Calu3 (cell line): Measurements from ENCODE around the gene SLX9. TPM values are rescaled to one million over a fixed set of nuclear protein-coding genes. Genes with fewer than 3 reads are reported as not detected.

Experiments used
- BruUV-seq: library from RNA; stranded (reverse); fragments of 400-500 nt; replicated peaks from 2 replicates; lab custom pipeline; 2021; lab: Mats Ljungman, UMichigan
- CTCF ChIA-PET: fragments of 300-600 bp; sonication (Branson Sonifier 250); formaldehyde crosslinking; loops from one replicate; lab custom pipeline; 2022; ENCODE audit warnings: antibody characterized with exemption; lab: Charles Lee
- DNase-seq: peaks from one replicate; pipeline ENCODE4 v3.0.0; 2022
- H3K27ac Mint-ChIP-seq: one replicate; pipeline ENCODE4 v1.8.0; 2022; ENCODE audit warnings: mixed read lengths; ENCODE audit not compliant: unreplicated experiment
- H3K27me3 Mint-ChIP-seq: one replicate; pipeline ENCODE4 v1.8.0; 2022; ENCODE audit warnings: mixed read lengths; ENCODE audit not compliant: unreplicated experiment
- H3K36me3 Mint-ChIP-seq: one replicate; pipeline ENCODE4 v1.8.0; 2022; ENCODE audit warnings: mild to moderate bottlenecking, moderate library complexity, mixed read lengths; ENCODE audit not compliant: insufficient read depth, unreplicated experiment
- H3K4me1 Mint-ChIP-seq: one replicate; pipeline ENCODE4 v1.8.0; 2022; ENCODE audit warnings: mild to moderate bottlenecking, low read depth, mixed read lengths; ENCODE audit not compliant: unreplicated experiment
- H3K4me3 Mint-ChIP-seq: one replicate; pipeline ENCODE4 v1.8.0; 2022; ENCODE audit warnings: mild to moderate bottlenecking, low read depth, moderate library complexity, mixed read lengths; ENCODE audit not compliant: unreplicated experiment
- H3K9me3 Mint-ChIP-seq: one replicate; pipeline ENCODE4 v1.8.0; 2022; ENCODE audit warnings: low read depth, mixed read lengths; ENCODE audit not compliant: unreplicated experiment
- intact Hi-C: fragments of 100-400 bp; cut with micrococcal nuclease; formaldehyde crosslinking; loops from one replicate; pipeline ENCODE4 v1.10.0; 2022; ENCODE audit not compliant: unreplicated experiment
- total RNA-seq: library from RNA; stranded (reverse); gene quantifications from 2 replicates; pipeline ENCODE4 v1.2.3, GENCODE V29; 2022
- TF ChIP-seq, protein P1 (sequence below): fragments of 200-600 bp; IDR thresholded peaks from one replicate; pipeline ENCODE4 v1.8.0; 2022; ENCODE audit warnings: antibody characterized with exemption; ENCODE audit not compliant: unreplicated experiment

The SLX9 gene
- total RNA-seq, 1 experiment from 2014 or later, result 24.6 TPM

DNA sequence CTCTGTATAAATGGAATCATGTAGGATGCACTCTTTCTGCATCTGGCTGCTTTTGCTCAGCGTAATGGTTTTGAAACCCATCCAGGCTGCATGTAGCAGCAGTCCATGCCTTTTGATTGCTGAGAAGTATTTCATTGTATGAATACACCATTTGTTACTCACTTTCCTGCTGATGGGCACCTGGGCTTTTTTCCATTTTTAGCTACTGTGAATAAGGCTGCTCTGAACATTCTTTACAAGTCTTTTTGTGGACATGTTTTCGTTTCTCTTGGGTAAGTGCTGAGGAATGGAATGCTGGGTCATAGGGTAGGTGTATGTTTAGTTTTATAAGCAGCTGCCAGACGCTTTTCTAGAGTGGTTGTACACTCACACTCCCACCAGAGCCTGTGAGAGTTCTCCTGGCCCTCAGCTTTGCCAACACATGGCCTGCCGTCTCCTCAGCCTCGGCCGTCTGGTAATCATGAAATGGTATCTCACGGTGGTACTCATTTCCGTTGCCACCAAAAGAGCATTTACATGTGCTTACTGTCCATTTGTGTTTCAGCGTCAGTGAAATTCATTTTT is 22.7 kb downstream of the SLX9 start:
- CTCF ChIA-PET, result no interaction called here
- Mint-ChIP-seq H3K9me3 (no peaks in the 10 kb centered on the region), H3K27me3 (no peaks in the 10 kb centered on the region), H3K4me3 (no peak overlapping the region), H3K4me1 (no peaks in the 10 kb centered on the region), H3K36me3 (no peaks in the 10 kb centered on the region), H3K27ac (no peak overlapping the region)
- DNase-seq, result no peak
- no TSS peak for BruUV-seq
- intact Hi-C loops, result no loop called here
- TF ChIP-seq, protein P1, sequence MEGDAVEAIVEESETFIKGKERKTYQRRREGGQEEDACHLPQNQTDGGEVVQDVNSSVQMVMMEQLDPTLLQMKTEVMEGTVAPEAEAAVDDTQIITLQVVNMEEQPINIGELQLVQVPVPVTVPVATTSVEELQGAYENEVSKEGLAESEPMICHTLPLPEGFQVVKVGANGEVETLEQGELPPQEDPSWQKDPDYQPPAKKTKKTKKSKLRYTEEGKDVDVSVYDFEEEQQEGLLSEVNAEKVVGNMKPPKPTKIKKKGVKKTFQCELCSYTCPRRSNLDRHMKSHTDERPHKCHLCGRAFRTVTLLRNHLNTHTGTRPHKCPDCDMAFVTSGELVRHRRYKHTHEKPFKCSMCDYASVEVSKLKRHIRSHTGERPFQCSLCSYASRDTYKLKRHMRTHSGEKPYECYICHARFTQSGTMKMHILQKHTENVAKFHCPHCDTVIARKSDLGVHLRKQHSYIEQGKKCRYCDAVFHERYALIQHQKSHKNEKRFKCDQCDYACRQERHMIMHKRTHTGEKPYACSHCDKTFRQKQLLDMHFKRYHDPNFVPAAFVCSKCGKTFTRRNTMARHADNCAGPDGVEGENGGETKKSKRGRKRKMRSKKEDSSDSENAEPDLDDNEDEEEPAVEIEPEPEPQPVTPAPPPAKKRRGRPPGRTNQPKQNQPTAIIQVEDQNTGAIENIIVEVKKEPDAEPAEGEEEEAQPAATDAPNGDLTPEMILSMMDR, result no peak

DNA sequence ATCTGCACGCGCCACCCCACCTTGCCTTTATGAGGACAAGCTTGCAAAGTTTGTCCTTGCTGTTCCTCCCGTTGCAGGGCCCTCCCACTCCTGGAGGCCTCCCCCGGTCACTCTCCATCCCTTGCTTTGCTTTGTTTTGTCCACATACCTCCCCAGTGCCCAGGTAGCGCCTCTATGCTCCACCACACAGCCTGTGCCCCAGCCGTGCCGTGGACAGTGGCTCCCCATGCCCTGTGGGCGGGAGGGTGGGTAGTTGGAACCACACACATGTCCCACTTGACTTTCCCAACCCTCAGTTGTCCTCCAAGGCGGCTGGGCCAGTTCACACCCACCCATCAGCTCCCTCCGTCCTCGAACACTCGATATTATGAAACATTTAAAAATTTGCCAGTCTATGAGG is 24.6 kb downstream of the SLX9 start:
- intact Hi-C loops, result no loop called here
- H3K27ac Mint-ChIP-seq, result no peak overlapping the region
- BruUV-seq, result no TSS peak
- peaks cover 6% of the 10 kb centered on the region for H3K36me3 Mint-ChIP-seq
- TF ChIP-seq, protein P1, result no peak
- H3K9me3 Mint-ChIP-seq, result no peaks in the 10 kb centered on the region
- no peaks in the 10 kb centered on the region for H3K27me3 Mint-ChIP-seq
- CTCF ChIA-PET, result interaction anchor here (1.4 kb wide), 1 partner anchor 174 kb away, joined by 3 read pairs; no protein-coding TSS in a partner anchor
- no peak for DNase-seq
- no peak overlapping the region for H3K4me3 Mint-ChIP-seq
- no peaks in the 10 kb centered on the region for H3K4me1 Mint-ChIP-seq

DNA sequence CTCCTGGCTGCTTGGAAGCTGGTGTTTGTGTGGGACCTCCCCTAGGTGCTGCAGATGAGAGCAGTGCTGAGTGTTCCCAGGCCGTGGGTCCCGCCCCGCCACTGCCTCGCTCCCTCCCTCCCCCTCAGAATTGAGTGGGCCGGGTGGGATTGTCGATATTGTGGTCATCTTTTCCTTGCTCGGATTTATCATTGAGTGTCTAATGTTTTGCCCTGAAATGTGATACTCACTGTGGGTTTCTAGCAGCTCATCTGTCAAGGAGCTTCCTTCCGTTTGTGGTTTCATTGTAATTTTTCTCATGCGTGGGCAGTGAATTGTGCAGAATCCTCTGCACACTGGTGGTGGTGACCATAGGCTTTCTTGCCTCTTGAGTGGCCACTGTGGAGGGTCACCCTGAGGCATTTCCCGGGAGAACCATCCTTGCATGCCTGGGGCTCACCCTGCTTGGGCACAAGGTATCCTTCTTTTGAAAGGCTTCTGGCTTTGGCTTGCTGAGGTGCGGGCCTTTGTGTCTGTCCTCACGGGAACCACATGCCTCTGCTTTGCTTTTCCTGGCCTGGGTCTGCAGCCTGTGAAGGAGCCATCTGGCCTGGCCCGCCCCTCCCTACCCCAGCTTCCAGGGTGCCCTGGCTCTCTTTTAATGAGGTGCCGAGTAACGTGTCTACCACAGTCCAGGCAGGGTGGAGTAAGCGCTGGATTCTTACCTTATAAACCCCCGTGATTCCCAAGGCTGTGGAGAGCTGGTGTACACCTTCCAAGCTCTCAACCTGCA is 25.6 kb downstream of the SLX9 start:
- Mint-ChIP-seq H3K27me3 (no peaks in the 10 kb centered on the region), H3K9me3 (no peaks in the 10 kb centered on the region), H3K4me1 (no peaks in the 10 kb centered on the region), H3K27ac (no peak overlapping the region), H3K4me3 (no peak overlapping the region), H3K36me3 (peaks cover 6% of the 10 kb centered on the region)
- CTCF ChIA-PET, result interaction anchor here (1.4 kb wide), 1 partner anchor 173 kb away, joined by 3 read pairs; no protein-coding TSS in a partner anchor
- no TSS peak for BruUV-seq
- no peak for DNase-seq
- intact Hi-C loops, result no loop called here
- TF ChIP-seq, protein P1, result no peak

DNA sequence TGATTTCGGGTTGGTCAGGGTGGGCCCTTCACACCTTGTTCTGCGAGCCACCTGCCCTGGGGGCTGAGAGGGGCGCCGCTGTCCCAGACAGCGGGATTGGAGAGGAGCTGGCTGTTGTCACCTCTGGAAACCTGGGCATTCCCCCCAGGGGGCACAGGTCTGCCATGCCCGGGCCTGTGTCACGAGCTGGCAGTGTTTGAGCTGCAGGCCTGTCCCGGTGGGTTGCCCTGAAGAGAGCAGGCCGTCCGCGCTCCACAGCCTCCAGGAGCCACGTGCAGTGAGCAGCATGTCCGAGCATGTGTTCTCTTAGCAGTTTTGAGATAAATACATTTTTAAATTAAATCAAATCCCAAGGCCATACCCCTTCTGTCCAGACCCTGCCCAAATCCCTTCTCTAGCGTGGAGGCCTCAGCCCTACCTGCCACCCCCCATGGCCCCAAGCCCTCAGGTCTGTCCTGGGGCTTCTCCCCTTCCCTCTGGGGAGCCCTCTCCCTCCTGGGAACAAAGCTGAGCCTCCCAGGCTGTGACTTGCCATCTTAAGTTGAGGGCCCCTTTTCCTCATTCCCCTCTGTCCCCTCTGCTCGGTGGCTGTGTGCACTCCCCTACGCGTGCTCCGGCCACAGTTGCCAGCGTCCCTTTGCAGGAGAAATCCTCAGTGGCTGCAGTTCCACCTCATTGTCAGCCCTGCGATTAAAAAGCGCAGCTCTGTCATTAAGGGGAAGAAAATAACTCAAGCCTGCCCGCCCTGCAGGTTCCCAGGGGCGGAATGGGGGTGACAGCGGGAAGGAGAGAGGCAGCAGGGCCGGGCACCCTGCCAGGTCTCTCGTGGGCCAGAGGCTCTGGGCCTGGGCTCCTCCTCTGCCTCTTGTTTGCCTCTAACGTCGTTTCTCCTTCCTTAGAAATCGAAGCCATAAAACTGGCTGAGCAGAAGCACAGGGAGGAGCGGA is 26.6 kb downstream of the SLX9 start:
- intact Hi-C loops, result no loop called here
- Mint-ChIP-seq H3K27ac (no peak overlapping the region), H3K9me3 (no peaks in the 10 kb centered on the region), H3K4me3 (no peak overlapping the region), H3K4me1 (no peaks in the 10 kb centered on the region), H3K36me3 (peaks cover 6% of the 10 kb centered on the region), H3K27me3 (no peaks in the 10 kb centered on the region)
- BruUV-seq, result no TSS peak
- CTCF ChIA-PET, result no interaction called here
- DNase-seq, result no peak
- TF ChIP-seq, protein P1, result no peak
